Stimulated activated effector memory CD8-positive, alpha-beta T cell treated with anti-CD3 and anti-CD28 coated beads, Interleukin-12 subunit alpha, Interleukin-12 subunit beta, amount 100 ng/mL, for 72 hours (primary cell): ENCODE measurements around the gene TAF11L8.
"Not testable (repeated sequence)": the region's sequence is repeated elsewhere in the genome, so short reads cannot be mapped to it uniquely, and the experiment has no call there.

Experiments
- ATAC-seq: fragments of 150-1000 bp; cut with Tn5 transposase; 2 replicates; pipeline ENCODE4 v1.10.0; 2021
- DNase-seq, 2 donors: peaks; one replicate each; pipeline ENCODE4 v3.0.0; 2021 to 2022; ENCODE audit warnings: low spot score in 2 of 2
- H3K27ac Mint-ChIP-seq: one replicate; pipeline ENCODE4 v1.8.0; 2022; ENCODE audit warnings: mild to moderate bottlenecking, mixed read lengths
- H3K36me3 Mint-ChIP-seq: one replicate; pipeline ENCODE4 v1.8.0; 2022; ENCODE audit warnings: mild to moderate bottlenecking, mixed read lengths
- H3K4me1 Mint-ChIP-seq: one replicate; pipeline ENCODE4 v1.8.0; 2022; ENCODE audit warnings: mixed read lengths
- H3K4me3 Mint-ChIP-seq: one replicate; pipeline ENCODE4 v1.8.0; 2022; ENCODE audit warnings: mild to moderate bottlenecking, mixed read lengths
- H3K9me3 Mint-ChIP-seq: one replicate; pipeline ENCODE4 v1.8.0; 2022; ENCODE audit warnings: mixed read lengths

The TAF11L8 gene

DNA sequence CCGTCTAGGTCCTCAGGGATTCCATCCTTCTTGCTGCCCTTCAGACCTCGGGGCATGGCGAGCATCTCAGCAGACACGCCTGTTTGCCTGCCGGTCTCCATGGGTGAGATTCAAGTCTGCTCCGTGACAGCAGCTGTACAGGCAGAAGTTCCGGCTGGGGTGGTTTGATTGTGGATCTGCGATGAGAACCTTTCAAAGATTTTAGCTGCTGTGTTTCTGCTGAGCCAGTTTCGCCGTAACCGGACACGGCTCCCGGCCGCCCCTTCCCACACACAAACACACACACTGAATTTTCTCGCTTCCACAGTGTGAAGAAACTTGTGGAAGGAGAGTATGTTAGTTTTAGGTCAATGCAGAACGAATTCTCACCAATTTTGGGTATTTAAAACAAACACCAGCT lies at the start of gene TAF11L8:
TSS of gene TAF11L8 (minus strand) at position 101 of the 400 bp plus-strand sequence.
- not testable (repeated sequence) for H3K4me1 Mint-ChIP-seq, DNase-seq, H3K9me3 Mint-ChIP-seq, ATAC-seq, H3K27ac Mint-ChIP-seq, H3K4me3 Mint-ChIP-seq, H3K36me3 Mint-ChIP-seq

GRCh38 chr5:17634160-17634559 lies 43.4 kb upstream of the TAF11L8 start, which contains the start of gene TAF11L14:
TSS of gene TAF11L14 (plus strand) at chr5:17634460.
- H3K27ac Mint-ChIP-seq = no peak within 1 kb of the TSS

DNA sequence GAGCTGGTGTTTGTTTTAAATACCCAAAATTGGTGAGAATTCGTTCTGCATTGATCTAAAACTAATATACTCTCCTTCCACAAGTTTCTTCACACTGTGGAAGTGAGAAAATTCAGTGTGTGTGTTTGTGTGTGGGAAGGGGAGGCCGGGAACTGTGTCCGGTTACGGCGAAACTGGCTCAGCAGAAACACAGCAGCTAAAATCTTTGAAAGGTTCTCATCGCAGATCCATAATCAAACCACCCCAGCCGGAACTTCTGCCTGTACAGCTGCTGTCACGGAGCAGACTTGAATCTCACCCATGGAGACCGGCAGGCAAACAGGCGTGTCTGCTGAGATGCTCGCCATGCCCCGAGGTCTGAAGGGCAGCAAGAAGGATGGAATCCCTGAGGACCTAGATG lies 41.0 kb upstream of the TAF11L8 start, which contains the start of gene TAF11L13:
TSS of gene TAF11L13 (plus strand) at position 301 of the 400 bp plus-strand sequence.
- H3K4me3 Mint-ChIP-seq, DNase-seq, H3K4me1 Mint-ChIP-seq, H3K27ac Mint-ChIP-seq, ATAC-seq, H3K36me3 Mint-ChIP-seq, H3K9me3 Mint-ChIP-seq: not testable (repeated sequence)

More at GRCh38 chr5:17634160-17634559, 43.4 kb upstream of the TAF11L8 start, which contains the start of gene TAF11L14:
- no peak for DNase-seq
- no peak for ATAC-seq
- H3K4me1 Mint-ChIP-seq = no peaks in the 10 kb centered on the region
- H3K9me3 Mint-ChIP-seq = peaks cover 9% of the 10 kb centered on the region
- H3K4me3 Mint-ChIP-seq = no peak within 1 kb of the TSS
- H3K36me3 Mint-ChIP-seq = no peaks in the 10 kb centered on the region

GRCh38 chr5:17625686-17626085 lies 34.9 kb upstream of the TAF11L8 start:
- Mint-ChIP-seq H3K27ac (no peak overlapping the region), H3K4me1 (no peaks in the 10 kb centered on the region)
- ATAC-seq = peak; percentile 16

GRCh38 chr5:17620627-17621026 lies 29.9 kb upstream of the TAF11L8 start:
- ATAC-seq = no peak
- no peaks in the 10 kb centered on the region for H3K36me3 Mint-ChIP-seq
- no peaks in the 10 kb centered on the region for H3K4me1 Mint-ChIP-seq
- peaks cover 6% of the 10 kb centered on the region for H3K9me3 Mint-ChIP-seq
- H3K4me3 Mint-ChIP-seq = no peak overlapping the region
- DNase-seq = no peak
- no peak overlapping the region for H3K27ac Mint-ChIP-seq

More at GRCh38 chr5:17625686-17626085, 34.9 kb upstream of the TAF11L8 start:
- peaks cover 8% of the 10 kb centered on the region for H3K9me3 Mint-ChIP-seq
- no peak for DNase-seq
- H3K36me3 Mint-ChIP-seq = no peaks in the 10 kb centered on the region
- no peak overlapping the region for H3K4me3 Mint-ChIP-seq

- Mint-ChIP-seq H3K4me3 (no peak overlapping the region), H3K27ac (no peak overlapping the region), H3K36me3 (no peaks in the 10 kb centered on the region), H3K9me3 (peaks cover 9% of the 10 kb centered on the region), H3K4me1 (no peaks in the 10 kb centered on the region)
- no peak for ATAC-seq
- DNase-seq = no peak
These were observed 28.6 kb upstream of the TAF11L8 start for GRCh38 chr5:17619354-17619753.

- no peak overlapping the region for H3K4me3 Mint-ChIP-seq
- ATAC-seq (no peak), DNase-seq (no peak)
- no peaks in the 10 kb centered on the region for H3K36me3 Mint-ChIP-seq
- H3K27ac Mint-ChIP-seq = no peak overlapping the region
- H3K9me3 Mint-ChIP-seq = peaks cover 12% of the 10 kb centered on the region
- no peaks in the 10 kb centered on the region for H3K4me1 Mint-ChIP-seq
These were observed 24.3 kb upstream of the TAF11L8 start for GRCh38 chr5:17614872-17615605.

DNA sequence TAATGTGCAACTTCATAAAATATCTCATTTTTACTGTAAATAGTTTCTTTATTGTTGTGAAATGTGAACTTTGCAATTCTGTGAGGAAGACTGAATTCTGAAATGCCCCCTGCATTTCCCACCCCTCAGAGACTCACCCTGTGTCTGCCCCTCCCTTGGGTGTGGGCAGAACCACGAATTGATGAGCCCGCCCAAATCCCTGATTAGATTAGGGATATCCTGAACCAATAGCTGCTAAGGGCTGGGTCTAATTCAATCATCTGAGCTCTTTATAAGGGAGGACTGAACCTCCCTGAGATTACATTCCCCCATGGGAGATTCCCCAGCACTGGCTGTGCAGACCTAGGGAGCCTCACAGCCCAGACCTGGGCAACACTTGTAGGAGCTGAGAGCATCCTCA lies 19.3 kb upstream of the TAF11L8 start, which contains the start of gene TAF11L12:
TSS of gene TAF11L12 (plus strand) at position 301 of the 400 bp plus-strand sequence.
- not testable (repeated sequence) for H3K4me3 Mint-ChIP-seq, H3K36me3 Mint-ChIP-seq, DNase-seq, ATAC-seq, H3K27ac Mint-ChIP-seq, H3K4me1 Mint-ChIP-seq
- peaks cover 18% of the 10 kb centered on the region for H3K9me3 Mint-ChIP-seq

- not testable (repeated sequence) for H3K36me3 Mint-ChIP-seq, H3K27ac Mint-ChIP-seq, ATAC-seq, H3K4me1 Mint-ChIP-seq, DNase-seq, H3K4me3 Mint-ChIP-seq
- H3K9me3 Mint-ChIP-seq = peaks cover 16% of the 10 kb centered on the region
These were observed 16.7 kb upstream of the TAF11L8 start for GRCh38 chr5:17607461-17607860.

GRCh38 chr5:17604951-17605350 lies 14.2 kb upstream of the TAF11L8 start:
- no peak for ATAC-seq
- no peak for DNase-seq
- Mint-ChIP-seq H3K9me3 (peaks cover 13% of the 10 kb centered on the region), H3K27ac (no peak overlapping the region), H3K4me3 (no peak overlapping the region), H3K36me3 (no peaks in the 10 kb centered on the region), H3K4me1 (no peaks in the 10 kb centered on the region)

GRCh38 chr5:17603880-17604279 lies 13.1 kb upstream of the TAF11L8 start, which contains the start of gene TAF11L11:
TSS of gene TAF11L11 (plus strand) at chr5:17604183.
- not testable (repeated sequence) for ATAC-seq

GRCh38 chr5:17597728-17598127 lies 7.0 kb upstream of the TAF11L8 start, which contains the start of gene TAF11L10:
TSS of gene TAF11L10 (minus strand) at chr5:17597828.
- not testable (repeated sequence) for H3K9me3 Mint-ChIP-seq, DNase-seq, H3K36me3 Mint-ChIP-seq, H3K4me1 Mint-ChIP-seq, H3K27ac Mint-ChIP-seq, H3K4me3 Mint-ChIP-seq, ATAC-seq

More at GRCh38 chr5:17603880-17604279, 13.1 kb upstream of the TAF11L8 start, which contains the start of gene TAF11L11:
- H3K9me3 Mint-ChIP-seq = peaks cover 13% of the 10 kb centered on the region
- DNase-seq, H3K4me3 Mint-ChIP-seq, H3K4me1 Mint-ChIP-seq, H3K36me3 Mint-ChIP-seq, H3K27ac Mint-ChIP-seq: not testable (repeated sequence)

DNA sequence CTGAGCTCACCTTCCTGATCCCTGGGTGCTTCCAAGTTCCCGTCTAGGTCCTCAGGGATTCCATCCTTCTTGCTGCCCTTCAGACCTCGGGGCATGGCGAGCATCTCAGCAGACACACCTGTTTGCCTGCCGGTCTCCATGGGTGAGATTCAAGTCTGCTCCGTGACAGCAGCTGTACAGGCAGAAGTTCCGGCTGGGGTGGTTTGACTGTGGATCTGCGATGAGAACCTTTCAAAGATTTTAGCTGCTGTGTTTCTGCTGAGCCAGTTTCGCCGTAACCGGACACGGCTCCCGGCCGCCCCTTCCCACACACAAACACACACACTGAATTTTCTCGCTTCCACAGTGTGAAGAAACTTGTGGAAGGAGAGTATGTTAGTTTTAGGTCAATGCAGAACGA lies 3.5 kb upstream of the TAF11L8 start, which contains the start of gene TAF11L9:
TSS of gene TAF11L9 (minus strand) at position 140 of the 400 bp plus-strand sequence.
- H3K9me3 Mint-ChIP-seq, H3K4me1 Mint-ChIP-seq, DNase-seq, H3K27ac Mint-ChIP-seq, ATAC-seq, H3K4me3 Mint-ChIP-seq, H3K36me3 Mint-ChIP-seq: not testable (repeated sequence)

GRCh38 chr5:17585658-17586057 lies 5.1 kb downstream of the TAF11L8 start, which contains the start of gene TAF11L7:
TSS of gene TAF11L7 (minus strand) at chr5:17585758.
- not testable (repeated sequence) for H3K4me3 Mint-ChIP-seq, H3K4me1 Mint-ChIP-seq, H3K36me3 Mint-ChIP-seq, H3K9me3 Mint-ChIP-seq, H3K27ac Mint-ChIP-seq, DNase-seq, ATAC-seq
